ENCODE measurements around the gene OPCML.

The OPCML gene

DNA sequence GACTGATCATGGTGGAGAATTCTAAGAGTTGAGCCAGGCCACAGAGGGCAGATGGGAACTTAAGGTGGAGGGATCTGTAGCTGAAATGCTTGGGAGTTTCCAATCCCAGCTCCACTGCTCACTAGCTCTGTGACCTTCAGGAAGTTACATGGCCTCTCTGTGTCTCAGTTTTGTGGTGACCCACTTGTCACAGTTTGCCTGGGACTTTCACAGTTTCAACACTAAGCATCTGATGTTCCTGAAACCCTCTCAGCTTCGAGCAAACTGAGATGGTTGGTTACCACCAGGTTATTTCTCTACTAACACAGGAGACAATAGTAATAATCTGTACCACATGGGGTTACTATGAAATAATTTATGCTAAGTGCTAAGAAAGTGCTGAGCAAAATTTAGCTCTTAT is 505.3 kb downstream of the OPCML start:
- Histone ChIP-seq H3K4me2 (ENCODE audit: low read length) (no peak overlapping the region), H2AFZ (ENCODE audit: low read length) (no peak overlapping the region), H3K27me3 (ENCODE audit: insufficient read depth, low read length) (no peaks in the 10 kb centered on the region), H3F3A (ENCODE audit: insufficient read depth, low read length) (no peaks in the 10 kb centered on the region), H3K9ac (ENCODE audit: low read length) (no peak overlapping the region), H3K27ac (ENCODE audit: low read depth, low read length, poor library complexity, severe bottlenecking) (no peak overlapping the region), H3K79me2 (ENCODE audit: insufficient read depth, low read length) (no peaks in the 10 kb centered on the region), H3K36me3 (ENCODE audit: insufficient read depth, low read length) (no peaks in the 10 kb centered on the region), H3K4me1 (ENCODE audit: insufficient read depth, low read length, severe bottlenecking) (no peaks in the 10 kb centered on the region), H3K9me2 (ENCODE audit: low read depth, low read length) (no peaks in the 10 kb centered on the region), H3K9me3 (ENCODE audit: low read length) (no peaks in the 10 kb centered on the region), H3K4me3 (ENCODE audit: low read depth, low read length, poor library complexity, severe bottlenecking) (no peak overlapping the region), H4K20me1 (ENCODE audit: insufficient read depth, low read length) (no peaks in the 10 kb centered on the region)
- TF ChIP-seq EZH2 (IDR thresholded peaks at IDR 0.05; ENCODE audit: borderline replicate concordance, low read length): no peak
- TF ChIP-seq, protein P1, sequence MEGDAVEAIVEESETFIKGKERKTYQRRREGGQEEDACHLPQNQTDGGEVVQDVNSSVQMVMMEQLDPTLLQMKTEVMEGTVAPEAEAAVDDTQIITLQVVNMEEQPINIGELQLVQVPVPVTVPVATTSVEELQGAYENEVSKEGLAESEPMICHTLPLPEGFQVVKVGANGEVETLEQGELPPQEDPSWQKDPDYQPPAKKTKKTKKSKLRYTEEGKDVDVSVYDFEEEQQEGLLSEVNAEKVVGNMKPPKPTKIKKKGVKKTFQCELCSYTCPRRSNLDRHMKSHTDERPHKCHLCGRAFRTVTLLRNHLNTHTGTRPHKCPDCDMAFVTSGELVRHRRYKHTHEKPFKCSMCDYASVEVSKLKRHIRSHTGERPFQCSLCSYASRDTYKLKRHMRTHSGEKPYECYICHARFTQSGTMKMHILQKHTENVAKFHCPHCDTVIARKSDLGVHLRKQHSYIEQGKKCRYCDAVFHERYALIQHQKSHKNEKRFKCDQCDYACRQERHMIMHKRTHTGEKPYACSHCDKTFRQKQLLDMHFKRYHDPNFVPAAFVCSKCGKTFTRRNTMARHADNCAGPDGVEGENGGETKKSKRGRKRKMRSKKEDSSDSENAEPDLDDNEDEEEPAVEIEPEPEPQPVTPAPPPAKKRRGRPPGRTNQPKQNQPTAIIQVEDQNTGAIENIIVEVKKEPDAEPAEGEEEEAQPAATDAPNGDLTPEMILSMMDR (IDR thresholded peaks at IDR 0.05; ENCODE audit: low read length): no peak

DNA sequence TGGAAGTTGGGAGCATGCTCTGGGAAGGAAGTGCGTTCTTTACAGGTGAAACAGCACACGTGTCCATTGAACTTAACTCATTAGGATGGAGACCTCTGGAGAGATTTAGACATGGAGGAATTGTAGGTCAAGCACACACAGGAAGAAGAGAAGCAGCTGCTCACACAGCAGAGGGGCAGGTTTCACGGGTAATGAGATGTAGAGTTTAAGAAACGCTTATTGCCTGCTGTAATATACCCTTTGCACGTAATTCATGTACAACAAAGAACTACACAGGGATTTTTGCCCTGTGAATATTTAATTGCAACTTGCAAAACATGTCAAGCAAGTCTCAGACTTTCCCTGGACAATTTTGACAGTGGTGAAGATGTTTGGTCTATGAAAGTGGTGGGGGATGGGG is 508.0 kb downstream of the OPCML start:
- no peak for TF ChIP-seq EZH2 (IDR thresholded peaks at IDR 0.05; ENCODE audit: borderline replicate concordance, low read length)
- TF ChIP-seq, protein P1 (IDR thresholded peaks at IDR 0.05; ENCODE audit: low read length): no peak

DNA sequence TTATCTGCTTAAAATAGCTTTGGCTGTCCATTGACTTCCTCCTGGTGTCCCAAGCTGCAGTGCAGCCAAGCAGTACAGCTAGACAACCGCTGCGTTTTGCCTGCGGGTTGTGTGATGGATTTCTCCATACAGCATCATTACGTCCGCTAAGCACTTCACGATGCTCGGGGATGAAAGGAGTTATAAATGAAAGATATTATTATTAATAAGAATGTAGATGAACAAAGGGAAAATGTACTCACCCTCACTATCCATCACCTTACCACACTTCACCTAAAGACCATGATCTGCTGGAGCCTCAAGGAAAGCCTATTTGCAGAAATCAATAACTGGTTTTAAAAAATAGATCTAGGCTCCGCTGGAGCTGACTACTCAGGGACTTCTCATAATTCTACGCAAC is 509.1 kb downstream of the OPCML start:
- no peaks in the 10 kb centered on the region for H3K36me3 ChIP-seq (ENCODE audit: insufficient read depth, low read length)
- no peak for TF ChIP-seq EZH2 (IDR thresholded peaks at IDR 0.05; ENCODE audit: borderline replicate concordance, low read length)
- TF ChIP-seq, protein P1 (IDR thresholded peaks at IDR 0.05; ENCODE audit: low read length): no peak

More for the DNA sequence above, 508.0 kb downstream of the OPCML start:
- Histone ChIP-seq H3K4me3 (ENCODE audit: low read depth, low read length, poor library complexity, severe bottlenecking) (no peak overlapping the region), H3K36me3 (ENCODE audit: insufficient read depth, low read length) (no peaks in the 10 kb centered on the region), H3F3A (ENCODE audit: insufficient read depth, low read length) (no peaks in the 10 kb centered on the region), H2AFZ (ENCODE audit: low read length) (no peak overlapping the region), H3K27ac (ENCODE audit: low read depth, low read length, poor library complexity, severe bottlenecking) (no peak overlapping the region), H3K79me2 (ENCODE audit: insufficient read depth, low read length) (no peaks in the 10 kb centered on the region), H4K20me1 (ENCODE audit: insufficient read depth, low read length) (no peaks in the 10 kb centered on the region), H3K9ac (ENCODE audit: low read length) (no peak overlapping the region), H3K9me3 (ENCODE audit: low read length) (no peaks in the 10 kb centered on the region), H3K27me3 (ENCODE audit: insufficient read depth, low read length) (no peaks in the 10 kb centered on the region), H3K9me2 (ENCODE audit: low read depth, low read length) (no peaks in the 10 kb centered on the region), H3K4me1 (ENCODE audit: insufficient read depth, low read length, severe bottlenecking) (no peaks in the 10 kb centered on the region), H3K4me2 (ENCODE audit: low read length) (no peak overlapping the region)

More for the DNA sequence above, 509.1 kb downstream of the OPCML start:
- H3K27ac ChIP-seq (ENCODE audit: low read depth, low read length, poor library complexity, severe bottlenecking): no peak overlapping the region
- H2AFZ ChIP-seq (ENCODE audit: low read length): no peak overlapping the region
- H3K27me3 ChIP-seq (ENCODE audit: insufficient read depth, low read length): no peaks in the 10 kb centered on the region
- no peaks in the 10 kb centered on the region for H4K20me1 ChIP-seq (ENCODE audit: insufficient read depth, low read length)
- H3K9ac ChIP-seq (ENCODE audit: low read length): no peak overlapping the region
- no peak overlapping the region for H3K4me3 ChIP-seq (ENCODE audit: low read depth, low read length, poor library complexity, severe bottlenecking)
- H3K79me2 ChIP-seq (ENCODE audit: insufficient read depth, low read length): no peaks in the 10 kb centered on the region
- H3K9me3 ChIP-seq (ENCODE audit: low read length): no peaks in the 10 kb centered on the region
- H3F3A ChIP-seq (ENCODE audit: insufficient read depth, low read length): no peaks in the 10 kb centered on the region
- no peaks in the 10 kb centered on the region for H3K9me2 ChIP-seq (ENCODE audit: low read depth, low read length)
- H3K4me2 ChIP-seq (ENCODE audit: low read length): no peak overlapping the region
- H3K4me1 ChIP-seq (ENCODE audit: insufficient read depth, low read length, severe bottlenecking): no peaks in the 10 kb centered on the region

All from OCI-LY1 (cell line).